Stimulated activated CD4-positive, alpha-beta T cell treated with anti-CD3 and anti-CD28 coated beads, Interleukin-12 subunit alpha, Interleukin-12 subunit beta, amount 100 ng/mL, for 24 hours (primary cell): ENCODE data around the gene PSMD11.
"Not testable (repeated sequence)": the region's sequence is repeated elsewhere in the genome, so short reads cannot be mapped to it uniquely, and the experiment has no call there.

Experiments
- DNase-seq, 2 experiments: peaks; one replicate each; pipeline ENCODE4 v3.0.0-alpha.2; 2020; ENCODE audit warnings: low read depth in 2 of 2

Gene PSMD11

GRCh38 chr17:32444301-32445073 is at the start of gene PSMD11:
Gene PSMD11, plus strand, starts transcription at chr17:32444510. Its CDS starts 14 bp downstream, at chr17:32444524.
- peak; percentile 98 to 99 for DNase-seq

DNA sequence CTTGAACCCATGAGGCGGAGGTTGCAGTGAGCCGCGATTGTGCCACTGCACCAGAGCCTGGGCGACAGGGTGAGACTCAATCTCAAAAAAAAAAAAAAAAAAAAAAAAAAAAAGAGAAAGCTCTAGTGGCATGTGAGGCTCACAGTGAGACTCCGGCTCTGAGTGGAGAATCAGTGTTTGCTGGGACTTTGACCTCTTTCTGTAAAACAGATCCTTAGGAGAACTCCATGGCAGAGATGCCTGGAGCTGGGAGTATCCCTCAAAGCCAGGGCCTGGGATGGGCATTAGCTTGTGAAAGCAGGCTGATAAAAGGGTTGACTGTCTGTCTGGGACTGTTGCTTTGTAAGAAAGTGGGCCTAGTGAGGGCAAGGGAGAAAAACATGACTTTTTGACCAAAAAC is 48.0 kb upstream of the PSMD11 start:
- no peak for DNase-seq

GRCh38 chr17:32398946-32399345 is 45.4 kb upstream of the PSMD11 start:
- no peak for DNase-seq

- not testable (repeated sequence) for DNase-seq
These were observed 34.2 kb upstream of the PSMD11 start for GRCh38 chr17:32410085-32410484.

- DNase-seq, result no peak
These were observed 17.4 kb upstream of the PSMD11 start for GRCh38 chr17:32426894-32427293.

DNA sequence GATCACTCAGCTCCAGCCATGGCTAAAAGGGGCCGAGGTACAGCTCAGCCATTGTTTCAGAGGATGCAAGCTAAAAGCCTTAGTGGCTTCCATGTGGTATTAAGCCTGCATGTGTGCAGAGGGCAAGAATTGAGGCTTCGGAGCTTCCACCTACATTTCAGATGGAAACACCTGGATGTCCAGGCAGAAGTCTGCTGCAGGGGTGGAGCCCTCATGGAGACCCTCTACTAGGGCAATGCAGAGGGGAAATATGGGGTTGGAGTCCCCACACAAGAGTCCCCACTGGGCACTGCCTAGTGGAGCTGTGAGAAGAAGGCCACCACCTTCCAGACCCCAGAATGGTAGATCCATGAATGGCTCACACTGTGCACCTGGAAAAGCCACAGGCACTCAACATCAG is 14.7 kb upstream of the PSMD11 start:
- DNase-seq, result no peak

GRCh38 chr17:32440722-32441121 is 3.6 kb upstream of the PSMD11 start:
- no peak for DNase-seq

- no peak for DNase-seq
These were observed 2.4 kb upstream of the PSMD11 start for GRCh38 chr17:32441886-32442285.

DNA sequence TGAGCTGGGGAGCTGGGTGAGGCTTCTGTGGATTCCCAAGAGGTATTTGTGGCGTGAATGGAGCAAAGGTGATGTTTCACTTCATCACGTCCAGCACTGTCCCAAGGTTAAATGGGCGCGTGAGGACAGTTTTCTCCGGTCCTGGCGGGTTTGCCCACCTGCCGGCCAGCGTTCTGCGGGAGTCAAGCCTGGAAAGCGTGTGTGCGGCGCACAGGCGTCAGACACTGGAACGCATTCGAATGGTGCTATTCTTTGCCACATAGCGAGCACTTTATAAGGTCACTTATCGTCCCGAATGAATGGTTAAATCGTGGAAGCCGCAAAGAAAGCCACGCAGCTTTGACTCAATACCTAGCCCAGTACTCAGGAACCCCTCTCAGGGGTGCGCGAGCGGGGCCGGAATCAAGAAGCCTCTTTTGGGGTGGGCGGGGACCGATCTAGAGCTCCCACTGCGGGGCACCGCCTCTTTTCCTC is 446 bp upstream of the PSMD11 start:
- DNase-seq, result no peak

- DNase-seq, result peak; percentile 24 to 28
These were observed 735 bp downstream of the PSMD11 start for GRCh38 chr17:32445074-32445415.

GRCh38 chr17:32445497-32445896 is 1.2 kb downstream of the PSMD11 start:
- no peak for DNase-seq

DNA sequence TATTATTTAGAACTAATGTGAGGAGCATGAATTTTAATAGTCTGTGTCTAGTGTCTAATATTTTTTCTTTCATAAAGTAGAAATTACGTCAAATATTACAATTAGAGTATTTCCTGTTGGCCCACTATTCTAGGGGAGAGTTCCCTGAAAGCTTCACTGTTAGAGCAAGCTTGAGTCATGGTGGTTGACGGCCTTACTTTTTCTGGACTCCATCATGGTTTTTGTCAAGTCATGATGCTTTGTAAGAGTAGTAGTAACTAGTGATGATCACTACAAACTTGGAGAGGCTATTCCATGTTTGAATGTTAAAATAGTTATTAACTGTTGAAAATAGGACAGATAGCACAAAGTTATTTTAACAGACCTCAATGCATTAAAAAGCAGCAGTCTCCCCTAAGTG is 1.7 kb downstream of the PSMD11 start:
- no peak for DNase-seq

- no peak for DNase-seq
These were observed 2.6 kb downstream of the PSMD11 start for GRCh38 chr17:32446949-32447348.

GRCh38 chr17:32449963-32450362 is 5.7 kb downstream of the PSMD11 start:
- DNase-seq, result no peak

DNA sequence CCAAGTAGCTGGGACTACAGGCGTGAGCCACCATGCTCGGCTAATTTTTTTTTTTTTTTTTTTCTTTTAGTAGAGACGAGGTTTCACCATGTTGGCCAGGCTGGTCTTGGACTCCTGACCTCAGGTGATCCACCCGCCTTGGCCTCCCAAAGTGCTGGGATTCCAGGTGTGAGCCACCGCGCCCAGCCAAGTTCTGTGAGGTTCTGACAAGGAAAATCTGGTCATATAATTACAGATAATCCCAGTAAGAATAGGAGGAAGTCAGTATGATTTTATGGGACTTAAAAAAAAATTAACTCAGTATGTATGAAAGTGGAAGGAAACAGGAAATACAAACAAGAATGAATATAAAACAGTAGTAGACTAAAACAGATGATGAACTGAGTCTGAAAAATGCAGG is 6.1 kb downstream of the PSMD11 start:
- DNase-seq, result not testable (repeated sequence)

GRCh38 chr17:32451879-32452278 is 7.6 kb downstream of the PSMD11 start:
- DNase-seq, result no peak

DNA sequence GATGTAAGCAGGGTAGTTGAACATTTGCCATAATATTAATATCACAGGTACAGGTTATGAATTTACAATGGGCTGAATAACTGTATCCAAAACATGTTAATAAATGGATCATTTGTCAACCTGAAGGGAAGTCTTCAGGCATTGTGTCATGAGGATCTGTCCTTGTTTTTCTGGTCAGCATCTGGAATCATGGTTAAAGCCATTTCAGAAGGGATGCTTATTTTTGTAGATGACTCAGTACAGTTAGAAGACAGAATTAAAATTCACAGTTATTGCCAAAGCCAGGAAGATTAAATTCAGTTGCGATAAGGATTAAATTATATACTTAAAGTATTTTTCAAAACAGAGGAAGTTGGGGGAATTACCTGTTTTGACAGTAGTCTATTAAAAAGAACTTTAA is 8.0 kb downstream of the PSMD11 start:
- no peak for DNase-seq

DNA sequence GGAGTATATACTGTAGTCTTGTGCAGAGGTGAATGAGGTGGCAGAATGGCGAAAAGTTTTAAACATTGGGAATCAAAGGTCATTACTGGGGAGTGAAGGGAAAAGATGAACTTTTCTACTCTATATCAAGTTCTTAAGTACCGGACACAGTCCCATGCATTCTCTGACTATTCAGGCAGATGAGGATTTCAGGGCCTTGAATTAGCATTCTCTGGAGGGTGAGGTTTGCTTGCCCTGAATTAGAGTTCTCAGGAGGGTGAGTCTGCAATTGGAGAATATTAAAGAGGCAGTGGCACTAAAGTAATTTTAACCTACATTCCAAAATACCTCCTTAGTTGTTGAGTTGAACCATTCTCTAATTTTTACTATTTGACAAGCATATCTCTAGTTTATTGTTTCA is 9.1 kb downstream of the PSMD11 start:
- no peak for DNase-seq

DNA sequence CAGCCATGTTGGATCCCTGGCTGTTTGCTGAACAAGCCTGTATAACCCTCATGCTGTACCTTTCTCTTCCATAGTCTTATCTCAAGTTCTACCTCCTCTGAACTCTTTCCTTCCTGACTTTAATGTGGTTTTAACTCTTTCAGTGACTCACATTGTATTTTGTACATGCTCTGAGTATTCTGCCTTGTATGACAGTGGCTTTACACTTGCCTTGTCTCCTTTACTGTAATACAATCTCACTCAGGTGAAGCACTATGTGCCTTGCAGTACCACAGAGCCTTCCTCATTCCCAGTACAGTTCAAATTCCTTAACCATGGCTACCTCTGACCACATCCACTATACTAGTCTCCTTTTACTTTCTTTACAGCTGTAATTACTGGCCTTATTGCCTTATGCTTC is 14.1 kb downstream of the PSMD11 start:
- DNase-seq, result no peak

- no peak for DNase-seq
These were observed 15.7 kb downstream of the PSMD11 start for GRCh38 chr17:32460054-32460453.

GRCh38 chr17:32461498-32461852 is 17.2 kb downstream of the PSMD11 start:
- DNase-seq, result no peak

GRCh38 chr17:32461853-32462617 is 17.7 kb downstream of the PSMD11 start:
- peak in 1 of 2 experiments; percentile 62 for DNase-seq

DNA sequence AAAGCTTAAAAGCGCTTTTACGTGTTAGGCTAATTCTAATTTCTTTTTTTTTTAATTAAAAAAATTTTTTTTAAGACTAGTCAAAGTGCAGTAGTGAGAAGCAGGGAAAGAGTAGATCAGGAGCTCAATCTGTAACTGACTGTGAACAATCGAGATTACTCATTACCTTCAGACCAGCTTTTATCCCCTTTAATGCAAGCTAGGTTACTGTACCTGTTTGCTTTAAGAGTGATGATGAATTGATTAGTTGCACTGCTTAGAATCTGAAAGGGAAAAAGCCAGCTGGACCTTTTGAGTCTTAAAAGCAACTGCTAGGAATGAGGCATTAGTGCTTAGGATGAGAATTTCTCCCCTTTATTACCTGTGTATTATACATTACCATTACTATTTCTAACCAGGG is 19.0 kb downstream of the PSMD11 start:
- DNase-seq, result no peak
